Kidney tubule cell (primary cell): ENCODE measurements around the gene TMEM179.
"Not testable (repeated sequence)": the region's sequence is repeated elsewhere in the genome, so short reads cannot be mapped to it uniquely, and the experiment has no call there.

ENCODE experiments used
- DNase-seq: peaks from one replicate; pipeline ENCODE4 v3.0.0-alpha.2; 2018; ENCODE audit warnings: low spot score

The TMEM179 gene

GRCh38 chr14:104637546-104638003 is 33.0 kb upstream of the TMEM179 start:
- no peak for DNase-seq

GRCh38 chr14:104636846-104637545 is 32.4 kb upstream of the TMEM179 start:
- DNase-seq: not testable (repeated sequence)

GRCh38 chr14:104636131-104636530 is 31.6 kb upstream of the TMEM179 start:
- DNase-seq: no peak

GRCh38 chr14:104635717-104636116 is 31.1 kb upstream of the TMEM179 start:
- no peak for DNase-seq

GRCh38 chr14:104634886-104635570 is 30.5 kb upstream of the TMEM179 start:
- DNase-seq: no peak

- no peak for DNase-seq
Observed at GRCh38 chr14:104634138-104634760, 29.7 kb upstream of the TMEM179 start.

- DNase-seq: no peak
Observed at GRCh38 chr14:104633276-104634137, 28.9 kb upstream of the TMEM179 start.

GRCh38 chr14:104632781-104633180 is 28.2 kb upstream of the TMEM179 start:
- no peak for DNase-seq

- no peak for DNase-seq
Observed at GRCh38 chr14:104624939-104625338, 20.4 kb upstream of the TMEM179 start.

GRCh38 chr14:104614126-104614812 is 9.7 kb upstream of the TMEM179 start:
- DNase-seq: no peak

- no peak for DNase-seq
Observed at GRCh38 chr14:104611881-104612280, 7.3 kb upstream of the TMEM179 start.

GRCh38 chr14:104610749-104611310 is 6.3 kb upstream of the TMEM179 start:
- no peak for DNase-seq

- DNase-seq: no peak
Observed at GRCh38 chr14:104609666-104610065, 5.1 kb upstream of the TMEM179 start.

GRCh38 chr14:104603711-104604401 is 716 bp downstream of the TMEM179 start:
- no peak for DNase-seq

- no peak for DNase-seq
Observed at GRCh38 chr14:104602933-104603325, 1.6 kb downstream of the TMEM179 start.

- no peak for DNase-seq
Observed at GRCh38 chr14:104602315-104602932, 2.1 kb downstream of the TMEM179 start.

GRCh38 chr14:104601786-104602185 is 2.8 kb downstream of the TMEM179 start:
- DNase-seq: no peak

GRCh38 chr14:104600805-104601204 is 3.8 kb downstream of the TMEM179 start:
- DNase-seq: no peak

- DNase-seq: peak; percentile 32
Observed at GRCh38 chr14:104600141-104600643, 4.4 kb downstream of the TMEM179 start.

- no peak for DNase-seq
Observed at GRCh38 chr14:104599446-104599845, 5.1 kb downstream of the TMEM179 start.
